Measurements from ENCODE around the gene PIK3CD.
"Not testable (repeated sequence)": the region's sequence is repeated elsewhere in the genome, so short reads cannot be mapped to it uniquely, and the experiment has no call there.

PIK3CD gene

DNA sequence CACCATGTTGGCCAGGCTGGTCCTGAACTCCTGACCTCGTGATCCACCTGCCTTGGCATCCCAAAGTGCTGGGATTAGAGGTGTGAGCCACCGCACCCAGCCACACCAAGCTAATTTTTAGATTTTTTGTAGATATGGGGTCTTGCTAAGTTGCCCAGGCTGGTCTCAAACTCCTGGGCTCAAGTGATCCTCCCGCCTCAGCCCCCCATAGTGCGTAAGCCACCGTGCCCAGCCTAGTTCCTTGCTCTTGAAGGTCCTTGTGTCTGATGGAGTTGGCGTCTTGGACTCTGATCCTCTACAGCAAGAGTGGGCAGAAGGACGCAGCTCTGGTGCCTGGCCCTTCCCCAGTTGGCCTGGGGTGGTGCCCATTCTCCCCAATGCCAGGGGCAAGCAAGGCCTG is 24.6 kb downstream of the PIK3CD start:
- in situ Hi-C loops (cut with MboI; ENCODE audit: low sequenced_read_pairs); H3K9me3 ChIP-seq; H3K4me1 ChIP-seq; H3K27me3 ChIP-seq (ENCODE audit: low read depth); DNase-seq (ENCODE audit: low spot score in 2 of 2); H3K36me3 ChIP-seq (replicated peaks); H3K4me3 ChIP-seq: not testable (repeated sequence)

DNA sequence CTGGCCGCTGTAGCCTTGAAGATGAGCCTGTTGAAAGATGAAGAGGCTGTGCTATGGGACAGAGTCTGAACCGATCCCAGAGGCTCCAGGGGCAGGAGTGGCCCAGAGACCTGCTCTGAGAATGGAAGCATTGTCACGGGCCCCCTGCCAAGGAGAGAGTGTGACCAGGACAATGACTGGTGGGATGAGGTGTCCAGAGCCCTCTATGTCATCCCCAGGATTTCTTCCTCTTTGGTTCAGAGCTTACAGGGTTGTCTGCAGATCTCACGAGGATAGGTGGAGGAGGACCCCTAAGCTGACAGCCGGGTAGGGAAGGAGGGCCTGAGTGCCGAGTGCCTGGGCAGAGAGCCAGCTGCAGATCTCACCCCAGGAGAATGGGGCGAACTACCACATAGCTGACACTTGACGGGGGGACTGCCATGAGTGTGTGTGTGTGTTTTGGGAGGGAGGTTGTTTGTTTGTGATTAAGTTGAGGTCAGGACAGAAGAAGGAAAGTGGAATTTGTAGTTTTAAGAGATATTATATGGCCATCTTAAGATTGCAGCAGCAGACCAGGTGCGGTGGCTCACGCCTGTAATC is 25.4 kb downstream of the PIK3CD start:
- H3K36me3 ChIP-seq (replicated peaks) = no peaks in the 10 kb centered on the region
- in situ Hi-C loops (cut with MboI; ENCODE audit: low sequenced_read_pairs) = no loop called here
- H3K9me3 ChIP-seq = no peaks in the 10 kb centered on the region
- H3K4me3 ChIP-seq = no peak overlapping the region
- no peaks in the 10 kb centered on the region for H3K4me1 ChIP-seq
- DNase-seq (ENCODE audit: low spot score in 2 of 2) = no peak
- no peaks in the 10 kb centered on the region for H3K27me3 ChIP-seq (ENCODE audit: low read depth)

DNA sequence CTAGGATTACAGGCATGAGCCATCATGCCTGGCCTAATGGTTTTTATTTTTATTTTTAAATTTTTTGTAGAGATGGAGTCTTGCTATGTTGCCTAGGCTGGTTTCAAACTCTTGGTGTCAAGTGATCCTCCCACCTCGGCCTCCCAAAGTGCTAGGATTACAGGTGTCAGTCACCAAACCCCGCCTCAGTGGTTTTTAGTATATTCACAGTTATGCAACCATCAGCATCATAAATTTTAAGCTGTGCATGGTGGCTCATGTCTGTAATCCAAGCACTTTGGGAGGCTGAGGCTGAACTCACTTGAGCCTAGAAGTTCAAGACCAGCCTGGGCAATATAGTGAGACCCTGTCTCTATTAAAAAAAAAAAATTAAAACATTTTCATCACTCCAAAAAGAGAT is 28.6 kb downstream of the PIK3CD start:
- Histone ChIP-seq H3K27me3 (ENCODE audit: low read depth) (no peaks in the 10 kb centered on the region), H3K4me3 (no peak overlapping the region), H3K9me3 (no peaks in the 10 kb centered on the region), H3K4me1 (no peaks in the 10 kb centered on the region), H3K36me3 (replicated peaks) (peaks cover 3% of the 10 kb centered on the region; the same call in 1 of the 2 replicates)
- in situ Hi-C loops (cut with MboI; ENCODE audit: low sequenced_read_pairs) = no loop called here
- no peak for DNase-seq (ENCODE audit: low spot score in 2 of 2)

GRCh38 chr1:9680828-9681227 is 29.3 kb downstream of the PIK3CD start:
- in situ Hi-C loops (cut with MboI; ENCODE audit: low sequenced_read_pairs) = no loop called here
- no peak for DNase-seq (ENCODE audit: low spot score in 2 of 2)
- H3K4me3 ChIP-seq = no peak overlapping the region

DNA sequence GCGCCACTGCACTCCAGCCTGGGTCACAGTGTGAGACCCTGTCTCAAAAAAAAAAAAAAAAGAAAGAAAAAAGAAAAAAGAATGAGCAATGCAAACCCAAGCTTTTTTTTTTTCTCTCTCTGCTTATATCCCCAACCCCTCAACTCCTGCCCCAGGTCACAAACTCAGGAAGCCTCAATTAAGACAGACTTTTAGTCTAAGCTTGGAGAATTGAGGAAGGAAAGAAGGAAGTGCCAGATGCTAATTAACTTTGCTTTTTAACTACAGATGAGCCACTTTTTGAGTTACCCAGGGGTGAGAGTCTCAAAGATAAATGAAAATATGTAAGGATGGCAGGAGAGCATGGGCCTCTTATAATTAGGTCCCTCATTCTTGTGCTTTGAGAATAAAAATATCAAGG is 33.3 kb downstream of the PIK3CD start:
- no peaks in the 10 kb centered on the region for H3K27me3 ChIP-seq (ENCODE audit: low read depth)
- no peaks in the 10 kb centered on the region for H3K9me3 ChIP-seq
- no peak for DNase-seq (ENCODE audit: low spot score in 2 of 2)
- H3K4me1 ChIP-seq = peaks cover 13% of the 10 kb centered on the region
- no peak overlapping the region for H3K4me3 ChIP-seq
- in situ Hi-C loops (cut with MboI; ENCODE audit: low sequenced_read_pairs) = no loop called here
- peaks cover 3% of the 10 kb centered on the region; the same call in 1 of the 2 replicates for H3K36me3 ChIP-seq (replicated peaks)

More at GRCh38 chr1:9680828-9681227, 29.3 kb downstream of the PIK3CD start:
- no peaks in the 10 kb centered on the region for H3K4me1 ChIP-seq
- no peaks in the 10 kb centered on the region for H3K9me3 ChIP-seq
- no peaks in the 10 kb centered on the region for H3K27me3 ChIP-seq (ENCODE audit: low read depth)
- peaks cover 3% of the 10 kb centered on the region; the same call in 1 of the 2 replicates for H3K36me3 ChIP-seq (replicated peaks)

- peaks cover 13% of the 10 kb centered on the region for H3K4me1 ChIP-seq
- peak overlapping the region; percentile 72 for H3K4me3 ChIP-seq
- in situ Hi-C loops (cut with MboI; ENCODE audit: low sequenced_read_pairs) = no loop called here
- no peaks in the 10 kb centered on the region for H3K9me3 ChIP-seq
- DNase-seq (ENCODE audit: low spot score in 2 of 2) = peak; percentile 62 to 86
- H3K36me3 ChIP-seq (replicated peaks) = peaks cover 3% of the 10 kb centered on the region; the same call in 1 of the 2 replicates
- no peaks in the 10 kb centered on the region for H3K27me3 ChIP-seq (ENCODE audit: low read depth)
These were observed 35.8 kb downstream of the PIK3CD start for GRCh38 chr1:9687120-9687873.

- H3K27me3 ChIP-seq (ENCODE audit: low read depth) = no peaks in the 10 kb centered on the region
- no peak for DNase-seq (ENCODE audit: low spot score in 2 of 2)
- H3K9me3 ChIP-seq = no peaks in the 10 kb centered on the region
- peaks cover 13% of the 10 kb centered on the region for H3K4me1 ChIP-seq
- in situ Hi-C loops (cut with MboI; ENCODE audit: low sequenced_read_pairs) = no loop called here
- H3K36me3 ChIP-seq (replicated peaks) = peaks cover 3% of the 10 kb centered on the region; the same call in 1 of the 2 replicates
- H3K4me3 ChIP-seq = peak overlapping the region; percentile 72
These were observed 36.5 kb downstream of the PIK3CD start for GRCh38 chr1:9687874-9688582.

DNA sequence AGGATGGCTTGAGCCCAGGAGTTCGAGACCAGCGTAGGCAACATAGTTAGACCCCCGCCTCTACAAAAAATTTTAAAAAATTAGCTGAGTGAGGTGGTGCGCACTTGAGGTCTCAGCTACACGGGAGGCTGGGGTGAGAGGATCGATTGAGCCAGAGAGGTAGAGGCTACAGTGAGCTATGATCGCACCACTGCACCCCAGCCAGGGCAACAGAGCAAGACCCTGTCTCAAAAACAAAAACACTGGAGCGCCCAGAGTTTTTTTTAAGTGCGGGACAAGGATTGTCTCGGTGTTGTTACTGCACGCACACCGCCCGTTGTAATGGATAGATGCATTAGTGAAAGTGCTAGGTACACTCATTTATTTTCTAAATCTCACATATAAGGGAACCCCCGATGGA is 37.1 kb downstream of the PIK3CD start:
- in situ Hi-C loops (cut with MboI; ENCODE audit: low sequenced_read_pairs) = no loop called here
- peak overlapping the region; percentile 46 for H3K4me3 ChIP-seq
- peaks cover 13% of the 10 kb centered on the region for H3K4me1 ChIP-seq
- H3K36me3 ChIP-seq (replicated peaks) = peaks cover 2% of the 10 kb centered on the region; the same call in 1 of the 2 replicates
- H3K27me3 ChIP-seq (ENCODE audit: low read depth) = no peaks in the 10 kb centered on the region
- DNase-seq (ENCODE audit: low spot score in 2 of 2) = no peak
- no peaks in the 10 kb centered on the region for H3K9me3 ChIP-seq

DNA sequence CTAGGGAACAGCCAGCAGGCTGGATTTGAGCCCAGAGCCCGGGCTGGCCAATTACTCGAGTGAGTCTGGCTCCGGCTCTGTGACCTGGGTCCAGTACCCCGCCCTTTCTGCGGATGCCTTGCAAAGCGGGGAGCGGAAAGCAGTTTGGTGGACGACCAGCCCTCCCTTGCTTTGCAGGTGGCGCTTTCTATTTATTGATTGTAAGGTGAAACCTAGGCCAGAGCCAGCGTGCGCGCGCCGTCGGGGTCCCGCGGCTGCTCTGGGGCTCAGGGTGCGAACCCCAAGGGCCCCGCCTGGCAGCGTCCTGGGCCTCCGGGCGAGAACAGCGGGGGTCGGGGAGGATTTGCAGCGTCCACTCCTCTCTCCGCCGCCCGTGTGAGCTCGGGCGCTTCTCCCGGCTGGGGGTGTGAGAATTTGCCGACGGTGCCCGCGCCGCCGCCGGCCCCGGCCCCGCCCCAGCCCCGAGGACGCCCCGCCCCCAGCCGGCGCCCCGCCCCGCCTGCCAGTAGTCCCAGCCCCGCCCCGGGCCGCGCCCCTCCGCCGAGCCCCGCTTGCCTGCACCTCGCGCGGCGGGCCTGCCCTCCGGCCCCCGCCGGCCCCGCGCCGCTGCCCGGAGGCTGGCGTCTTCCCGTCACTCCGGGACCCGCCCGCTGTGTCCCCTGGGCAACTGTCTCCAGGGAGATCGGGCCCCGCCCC is 37.6 kb downstream of the PIK3CD start:
- H3K27me3 ChIP-seq (ENCODE audit: low read depth) = no peaks in the 10 kb centered on the region
- H3K36me3 ChIP-seq (replicated peaks) = no peaks in the 10 kb centered on the region
- peak overlapping the region; percentile 46 for H3K4me3 ChIP-seq
- no peaks in the 10 kb centered on the region for H3K9me3 ChIP-seq
- peak; percentile 78 to 93 for DNase-seq (ENCODE audit: low spot score in 2 of 2)
- H3K4me1 ChIP-seq = peaks cover 13% of the 10 kb centered on the region
- in situ Hi-C loops (cut with MboI; ENCODE audit: low sequenced_read_pairs) = no loop called here

GRCh38 chr1:9689971-9690381 is 38.4 kb downstream of the PIK3CD start:
- H3K9me3 ChIP-seq = no peaks in the 10 kb centered on the region
- in situ Hi-C loops (cut with MboI; ENCODE audit: low sequenced_read_pairs) = no loop called here
- no peaks in the 10 kb centered on the region for H3K27me3 ChIP-seq (ENCODE audit: low read depth)
- H3K4me1 ChIP-seq = peaks cover 13% of the 10 kb centered on the region
- no peaks in the 10 kb centered on the region for H3K36me3 ChIP-seq (replicated peaks)
- peak in 1 of 2 experiments; percentile 52 for DNase-seq (ENCODE audit: low spot score in 2 of 2)
- H3K4me3 ChIP-seq = peak overlapping the region; percentile 46

- DNase-seq (ENCODE audit: low spot score in 2 of 2) = no peak
- H3K9me3 ChIP-seq = no peaks in the 10 kb centered on the region
- no peaks in the 10 kb centered on the region for H3K36me3 ChIP-seq (replicated peaks)
- H3K4me3 ChIP-seq = no peak overlapping the region
- H3K27me3 ChIP-seq (ENCODE audit: low read depth) = no peaks in the 10 kb centered on the region
- in situ Hi-C loops (cut with MboI; ENCODE audit: low sequenced_read_pairs) = no loop called here
- peaks cover 13% of the 10 kb centered on the region for H3K4me1 ChIP-seq
These were observed 39.0 kb downstream of the PIK3CD start for GRCh38 chr1:9690440-9691107.

DNA sequence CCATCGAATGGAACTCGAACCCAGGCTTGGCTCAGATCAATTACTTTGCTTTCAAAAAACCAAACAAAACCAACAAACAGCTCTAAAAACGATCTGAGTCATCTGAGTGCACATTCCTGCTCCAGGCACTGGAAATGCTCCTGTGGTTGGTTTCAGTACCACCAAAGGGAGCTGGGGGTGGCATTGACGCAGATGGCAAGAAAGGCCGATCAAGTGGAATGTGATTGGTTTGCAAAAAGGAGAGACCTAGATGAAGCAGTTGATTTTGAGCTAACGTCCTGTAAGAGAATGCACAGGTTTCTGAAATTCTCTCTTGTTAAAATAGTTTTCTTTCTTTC is 39.5 kb downstream of the PIK3CD start:
- Histone ChIP-seq H3K36me3 (replicated peaks) (no peaks in the 10 kb centered on the region), H3K27me3 (ENCODE audit: low read depth) (no peaks in the 10 kb centered on the region), H3K4me1 (peaks cover 13% of the 10 kb centered on the region), H3K9me3 (no peaks in the 10 kb centered on the region), H3K4me3 (no peak overlapping the region)
- no peak for DNase-seq (ENCODE audit: low spot score in 2 of 2)
- in situ Hi-C loops (cut with MboI; ENCODE audit: low sequenced_read_pairs) = no loop called here

DNA sequence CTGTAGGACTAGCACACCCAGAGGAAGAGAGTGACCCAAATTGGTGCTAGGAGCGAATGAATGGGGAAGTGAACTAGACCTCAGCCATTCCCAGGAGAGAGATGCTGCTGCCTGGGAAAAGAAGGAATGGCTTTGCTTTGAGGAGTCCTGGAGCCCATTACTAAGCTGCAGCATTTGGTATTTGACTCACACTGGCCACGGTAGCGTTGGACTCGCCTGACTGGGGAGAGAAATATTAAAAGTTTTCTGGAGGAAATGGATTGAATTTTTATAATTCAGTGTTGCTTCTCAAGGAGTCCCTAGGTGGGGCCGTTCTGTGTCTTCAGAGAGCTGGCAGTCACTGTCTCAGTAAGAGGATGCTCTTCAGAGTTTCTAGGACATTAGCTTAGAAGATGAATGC is 40.2 kb downstream of the PIK3CD start:
- Histone ChIP-seq H3K4me1 (peaks cover 12% of the 10 kb centered on the region), H3K4me3 (no peak overlapping the region), H3K9me3 (no peaks in the 10 kb centered on the region), H3K27me3 (ENCODE audit: low read depth) (no peaks in the 10 kb centered on the region), H3K36me3 (replicated peaks) (no peaks in the 10 kb centered on the region)
- DNase-seq (ENCODE audit: low spot score in 2 of 2) = no peak
- in situ Hi-C loops (cut with MboI; ENCODE audit: low sequenced_read_pairs) = no loop called here

Measured in HAP-1 (cell line).